NCI-H1417 (cell line): ENCODE measurements around the gene NRBP1.
A peak's percentile ranks its signal among the peaks of the same experiment; 100 is the strongest.

Experiments
- DNase-seq, 3 experiments: peaks; one replicate each; lab custom pipeline; 2025; lab: John Stamatoyannopoulos, UW

Gene NRBP1

DNA sequence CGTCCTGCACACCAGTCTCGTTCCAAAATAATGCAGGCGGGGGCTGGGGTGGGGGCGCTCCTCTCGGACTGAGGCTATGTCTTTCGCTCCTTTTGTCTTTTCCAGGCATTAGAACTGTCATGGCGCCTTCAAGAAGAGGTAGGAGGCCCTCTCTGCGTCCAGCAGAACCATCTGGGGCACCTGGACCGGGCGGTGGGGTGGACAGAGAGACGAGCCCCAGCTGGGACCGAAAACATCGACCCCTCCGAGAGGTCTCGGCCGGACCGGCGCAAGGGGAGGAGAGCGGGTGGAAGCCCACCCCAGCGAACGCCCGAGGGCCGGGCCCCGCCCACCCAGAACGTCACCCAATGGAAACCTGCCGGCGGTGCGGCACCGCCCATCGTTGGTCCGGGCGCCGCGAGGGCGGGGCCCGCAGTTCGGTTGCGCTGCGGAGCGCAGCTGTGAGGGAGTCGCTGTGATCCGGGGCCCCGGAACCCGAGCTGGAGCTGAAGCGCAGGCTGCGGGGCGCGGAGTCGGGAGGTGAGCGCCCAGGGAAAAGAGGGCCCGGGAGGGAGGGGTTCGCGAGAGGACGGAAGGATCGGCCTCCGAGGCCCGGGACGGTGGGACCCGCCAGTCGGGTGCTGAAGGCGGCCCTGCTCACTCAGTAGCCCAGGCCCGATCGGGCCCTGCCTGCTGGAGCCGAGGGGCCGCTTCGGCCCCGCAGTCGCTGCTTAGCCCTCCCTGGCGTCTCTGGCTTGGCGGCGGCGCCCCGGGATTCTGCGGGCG, at the start of gene NRBP1:
Gene NRBP1, plus strand, starts transcription at position 419 of the 765 bp plus-strand sequence. CDS start 4,643 bp downstream, outside the sequence.
- DNase-seq: peak; percentile 96 to 97 (median 97)

DNA sequence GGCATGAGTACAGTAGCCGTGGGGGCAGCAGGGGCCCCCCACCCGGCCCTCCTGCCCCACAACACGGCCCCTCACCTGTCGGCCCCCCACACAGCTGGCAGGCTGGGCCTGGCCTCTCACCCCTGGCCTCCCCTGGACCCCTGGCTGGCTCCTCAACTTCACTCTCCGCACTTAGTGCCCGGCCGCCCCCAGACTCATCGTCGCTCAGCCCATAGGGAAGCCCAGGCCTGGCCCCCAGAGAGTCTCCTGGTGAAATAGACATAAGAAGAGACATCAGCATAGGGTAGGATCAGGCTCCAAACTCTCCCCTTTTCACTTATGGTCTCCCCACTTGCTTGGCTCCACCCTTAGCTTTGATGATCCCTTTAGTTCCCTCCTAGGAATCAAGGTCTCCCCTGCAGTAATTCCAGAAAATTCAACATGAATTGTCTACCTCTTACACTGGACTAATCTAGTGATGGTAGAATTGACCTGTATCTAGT, 49.6 kb upstream of the NRBP1 start:
- no peak for DNase-seq

DNA sequence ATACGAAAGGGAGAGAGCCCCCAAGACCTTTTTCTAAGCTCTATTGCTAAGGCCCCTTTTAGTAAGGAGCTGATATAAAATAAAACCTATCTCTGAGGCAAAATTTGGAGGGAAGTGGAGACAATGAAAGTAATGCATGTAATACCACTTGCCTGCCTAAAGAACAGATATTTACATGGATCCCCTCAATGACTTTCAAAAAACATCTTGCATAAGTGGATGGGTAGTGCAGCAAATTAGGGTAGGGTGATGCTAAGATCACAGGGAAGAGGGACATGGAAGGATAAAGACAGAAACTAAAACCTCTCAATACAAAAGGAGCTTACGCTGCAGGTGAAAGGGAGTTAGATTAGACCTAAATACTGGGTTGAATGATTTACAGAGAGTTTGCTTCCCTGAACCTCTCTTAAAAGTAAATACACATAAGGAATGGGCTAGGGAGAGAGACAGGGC, 49.0 kb upstream of the NRBP1 start:
- no peak for DNase-seq

DNA sequence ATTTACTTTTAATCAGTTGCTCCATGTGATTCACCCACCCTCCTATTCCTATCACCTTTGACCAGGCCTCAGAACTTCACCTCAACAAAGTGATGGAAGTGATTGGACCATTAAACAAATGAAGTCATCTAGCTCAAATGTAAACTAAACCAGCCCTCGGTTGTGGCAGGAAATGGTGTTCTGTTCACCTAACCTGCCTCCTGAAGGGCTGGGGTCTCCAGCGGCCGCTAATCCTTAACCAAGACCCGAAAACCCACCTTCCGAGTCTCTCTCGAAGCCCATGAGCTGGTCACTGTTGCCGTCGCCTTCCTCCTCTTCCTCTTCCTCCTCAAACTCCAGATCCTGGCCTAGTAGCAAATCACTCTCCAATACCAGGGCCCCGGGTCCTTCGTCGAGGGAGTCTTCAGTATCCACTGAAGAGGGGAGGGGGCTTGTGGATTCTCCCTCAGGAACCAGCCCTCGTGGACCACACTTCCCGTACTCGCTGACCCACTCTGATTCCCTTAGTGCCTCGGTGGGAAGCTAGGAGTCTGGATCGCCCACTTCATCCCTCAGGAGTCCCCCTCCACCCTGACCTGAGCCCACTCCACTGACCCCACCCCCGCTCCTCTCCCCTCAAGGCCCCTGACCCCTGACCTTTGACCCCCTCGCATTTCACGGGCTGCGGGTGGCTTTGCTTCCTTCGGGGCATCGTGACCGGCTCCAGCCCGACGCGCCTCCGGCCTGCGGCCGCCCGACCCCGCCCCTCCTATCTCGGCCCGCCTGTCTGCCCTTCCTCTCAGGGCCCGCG, 48.4 kb upstream of the NRBP1 start:
- DNase-seq: peak in 2 of 3 experiments; percentile 79 to 81

DNA sequence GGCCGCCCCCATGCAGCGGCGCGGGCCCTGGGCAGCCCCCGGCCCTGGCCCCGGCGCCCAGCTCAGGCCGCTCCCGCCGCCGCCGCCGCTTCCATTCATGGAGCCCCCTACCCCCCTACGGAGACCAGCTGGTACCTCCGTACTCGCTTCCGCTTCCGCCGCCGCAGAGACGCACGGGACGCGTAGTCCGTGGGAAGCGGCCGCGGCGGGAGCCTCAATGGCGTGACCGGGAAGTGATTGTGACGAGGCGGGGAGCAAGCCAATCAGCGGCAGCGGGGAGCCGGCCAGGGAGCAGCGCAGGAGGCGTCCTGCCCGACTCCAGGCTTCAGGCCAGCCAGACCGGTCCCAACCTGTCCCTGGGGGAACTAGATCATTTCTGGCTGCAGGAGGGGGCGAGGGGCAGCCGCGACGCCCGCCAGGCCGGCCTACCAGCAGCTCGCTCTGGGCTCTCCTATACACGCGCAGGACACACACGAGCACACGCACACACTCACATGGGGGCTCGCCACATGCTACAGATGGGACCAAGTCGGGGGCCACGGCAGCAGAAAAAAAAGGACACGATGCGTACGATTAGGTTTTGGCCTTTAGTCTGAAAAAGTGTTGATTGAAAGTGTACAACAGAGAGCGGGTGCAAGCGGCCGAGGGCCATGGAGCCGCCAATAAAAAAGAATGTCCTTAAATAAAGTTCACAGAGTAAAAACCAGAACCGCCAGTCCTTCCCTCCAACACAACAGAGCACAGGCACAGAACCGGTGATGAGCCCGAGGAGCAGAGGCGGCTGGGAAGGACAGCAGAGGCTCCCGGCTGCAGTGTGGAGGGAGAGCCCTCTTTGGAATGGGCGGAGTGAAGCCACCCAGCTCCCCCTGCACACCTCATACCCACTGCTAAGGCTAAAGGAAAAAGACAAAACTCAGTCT, 47.5 kb upstream of the NRBP1 start, which contains the start of gene ZNF513:
Gene ZNF513, minus strand, starts transcription at position 109 of the 920 bp plus-strand sequence. CDS start 208 bp downstream, outside the sequence.
- DNase-seq: peak; percentile 95 to 97 (median 96)

DNA sequence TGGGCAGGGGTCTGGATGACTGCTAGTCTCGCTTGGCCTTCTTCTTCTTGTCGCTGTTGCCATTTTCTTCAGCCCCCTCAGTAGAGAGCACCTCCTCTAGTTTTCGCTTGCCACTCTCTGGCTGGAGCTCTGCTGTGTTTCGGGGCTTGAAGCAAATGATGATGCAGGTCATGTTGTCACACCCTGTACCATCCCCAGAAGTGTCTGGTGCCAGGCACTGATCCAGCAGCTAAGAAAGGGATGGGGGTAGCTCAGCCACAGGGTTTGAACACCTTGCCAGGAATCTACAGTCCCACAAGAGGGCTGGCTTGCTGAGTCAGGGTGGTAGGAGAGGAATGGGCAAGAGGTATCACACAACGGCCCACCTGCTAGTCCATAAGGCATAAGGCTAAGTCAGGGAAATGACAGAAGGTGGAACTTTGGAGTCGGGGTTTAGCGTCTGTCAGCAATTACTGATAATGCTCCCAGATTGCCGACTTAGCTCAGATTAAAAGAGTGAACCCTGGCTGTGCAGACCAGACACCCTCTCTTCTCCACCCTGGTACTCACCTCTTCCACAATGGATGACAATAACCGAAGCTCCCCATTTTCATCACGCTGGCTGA, 46.8 kb upstream of the NRBP1 start:
- DNase-seq: no peak

DNA sequence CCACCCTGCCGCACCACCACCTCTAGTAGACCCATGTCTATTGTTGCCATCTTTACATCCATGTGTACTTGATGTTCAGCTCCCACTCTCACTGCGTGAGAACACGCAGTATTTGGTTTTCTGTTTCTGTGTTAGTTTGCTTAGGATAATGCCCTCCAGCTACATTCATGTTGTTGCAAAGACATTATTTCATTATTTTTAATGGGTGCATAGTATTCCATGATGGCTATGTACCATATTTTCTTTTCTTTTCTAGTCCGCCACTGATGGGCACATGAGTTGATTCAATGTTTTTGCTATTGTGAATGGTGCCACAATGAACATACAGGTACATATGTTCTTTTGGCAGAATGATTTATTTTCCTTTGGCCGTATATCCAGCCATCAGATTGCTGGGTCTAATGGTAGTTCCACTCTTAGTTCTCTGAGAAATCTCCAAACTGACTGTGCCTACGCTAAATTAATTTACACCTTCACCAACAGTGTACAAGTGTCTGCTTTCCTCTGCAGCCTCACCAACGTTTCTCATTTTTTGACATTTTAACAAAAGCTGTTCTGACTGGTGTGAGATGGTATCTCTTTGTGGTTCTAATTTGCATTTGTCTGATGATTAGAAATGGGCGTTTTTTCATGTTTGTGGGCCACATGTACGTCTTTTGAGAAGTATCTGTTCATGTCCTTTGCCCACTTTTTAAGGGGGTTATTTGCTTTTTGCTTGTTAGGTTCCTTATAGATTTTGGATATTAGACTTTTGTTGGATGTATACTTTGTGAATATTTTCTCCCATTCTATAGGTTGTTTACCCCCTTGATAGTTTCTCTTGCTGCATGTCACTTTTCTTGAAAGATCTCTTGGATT, 37.4 kb upstream of the NRBP1 start:
- DNase-seq: no peak

DNA sequence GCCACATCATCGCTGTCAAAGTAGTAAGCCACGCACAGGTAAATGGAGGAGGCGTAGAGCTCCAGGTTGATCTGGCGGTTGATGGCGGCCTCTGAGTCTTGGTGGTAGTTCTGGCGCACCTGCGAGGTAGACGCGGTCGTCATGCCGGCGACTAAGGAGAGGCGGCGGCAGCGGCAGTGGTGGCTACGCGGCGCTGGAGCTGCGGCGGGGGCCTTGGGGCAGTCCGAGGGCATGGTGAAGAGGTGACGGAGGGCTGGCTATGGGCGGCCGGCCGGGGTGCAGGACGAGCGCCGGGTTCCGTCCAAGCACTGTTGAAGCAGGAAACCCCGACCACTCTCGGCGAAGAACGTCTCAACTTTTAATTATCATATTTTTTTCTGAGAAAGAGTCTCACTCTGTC, 35.2 kb upstream of the NRBP1 start:
- no peak for DNase-seq

DNA sequence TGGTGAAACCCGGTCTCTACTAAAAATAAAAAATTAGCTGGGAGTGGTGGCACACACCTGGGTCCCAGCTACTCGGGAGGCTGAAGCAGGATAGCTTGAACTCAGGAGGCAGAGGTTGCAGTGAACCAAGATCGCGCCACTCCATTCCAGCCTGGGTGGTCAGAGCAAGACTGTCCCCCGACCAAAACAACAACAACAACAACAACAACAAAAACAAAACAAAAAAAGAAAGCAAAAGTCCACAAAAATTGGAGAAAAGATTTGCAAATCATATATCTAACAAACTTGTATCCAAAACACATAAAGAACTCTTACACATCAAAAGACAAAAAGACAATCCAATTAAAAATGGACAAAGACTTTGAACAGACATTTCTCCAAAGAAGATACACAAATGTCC, 29.5 kb upstream of the NRBP1 start:
- DNase-seq: no peak

DNA sequence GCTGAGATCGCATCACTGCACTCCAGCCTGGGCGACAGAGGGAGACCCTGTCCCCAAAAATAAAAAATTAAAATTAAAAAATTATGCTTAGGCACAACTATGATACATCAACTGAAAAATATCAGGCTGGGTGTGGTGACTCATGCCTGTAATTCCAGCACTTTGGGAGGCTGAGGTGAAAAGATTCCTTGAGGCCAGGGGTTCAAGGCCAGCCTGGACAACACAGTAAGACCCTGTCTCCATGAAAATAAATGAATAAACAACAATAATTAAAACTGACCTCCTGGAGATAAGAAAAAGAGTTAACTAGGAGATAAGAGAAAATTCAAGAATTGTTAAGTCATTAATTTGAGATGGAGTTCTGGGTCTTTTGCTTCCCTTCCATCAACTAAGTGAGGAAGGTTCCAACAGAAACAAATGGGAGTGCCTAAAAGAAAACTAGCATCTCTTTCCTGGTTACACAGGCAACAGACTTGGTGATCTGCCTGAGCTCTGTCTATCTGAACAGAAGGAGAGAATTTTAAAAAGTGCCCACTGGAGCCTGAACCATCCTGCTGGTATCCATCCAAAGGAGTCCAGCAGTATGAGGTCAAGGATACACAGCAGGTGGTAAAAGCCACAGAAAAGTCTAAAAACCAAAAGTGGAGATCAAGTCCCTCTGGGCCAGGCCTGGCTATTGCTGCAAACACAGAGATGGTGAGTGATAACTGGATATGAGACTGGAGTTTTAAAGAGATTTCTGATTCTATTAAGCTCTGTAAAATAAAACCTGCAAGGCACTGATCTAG, 27.9 kb upstream of the NRBP1 start:
- no peak for DNase-seq

DNA sequence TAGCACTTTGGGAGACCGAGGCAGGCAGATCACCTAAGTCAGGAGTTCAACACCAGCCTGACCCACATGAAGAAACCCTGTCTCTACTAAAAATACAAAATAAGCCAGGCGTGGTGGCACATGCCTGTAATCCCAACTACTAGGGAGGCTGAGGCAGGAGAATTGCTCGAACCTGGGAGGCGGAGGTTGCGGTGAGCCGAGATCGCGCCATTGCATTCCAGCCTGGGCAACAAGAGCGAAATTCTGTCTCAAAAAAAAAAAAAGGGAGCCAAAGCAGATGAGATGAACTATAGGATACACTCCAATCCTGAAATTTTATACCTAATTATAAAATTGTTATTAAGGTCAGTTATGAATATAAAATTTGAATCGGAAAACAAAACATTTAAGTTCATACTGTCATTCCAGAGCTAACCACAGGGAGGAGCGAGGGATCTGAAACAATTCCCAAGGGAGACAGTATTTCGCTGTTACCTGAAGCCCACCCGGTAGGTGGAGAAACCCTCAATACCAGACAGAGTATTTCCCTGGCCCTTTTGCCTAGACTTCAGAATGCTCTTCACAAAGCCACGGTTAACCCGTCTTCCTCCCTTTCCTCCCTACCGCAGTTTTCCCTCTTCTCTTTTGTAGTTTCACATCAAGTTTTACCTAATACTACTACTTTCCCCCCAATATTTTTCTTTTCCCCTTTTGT, 20.5 kb upstream of the NRBP1 start:
- peak; percentile 33 to 79 (median 65) for DNase-seq

DNA sequence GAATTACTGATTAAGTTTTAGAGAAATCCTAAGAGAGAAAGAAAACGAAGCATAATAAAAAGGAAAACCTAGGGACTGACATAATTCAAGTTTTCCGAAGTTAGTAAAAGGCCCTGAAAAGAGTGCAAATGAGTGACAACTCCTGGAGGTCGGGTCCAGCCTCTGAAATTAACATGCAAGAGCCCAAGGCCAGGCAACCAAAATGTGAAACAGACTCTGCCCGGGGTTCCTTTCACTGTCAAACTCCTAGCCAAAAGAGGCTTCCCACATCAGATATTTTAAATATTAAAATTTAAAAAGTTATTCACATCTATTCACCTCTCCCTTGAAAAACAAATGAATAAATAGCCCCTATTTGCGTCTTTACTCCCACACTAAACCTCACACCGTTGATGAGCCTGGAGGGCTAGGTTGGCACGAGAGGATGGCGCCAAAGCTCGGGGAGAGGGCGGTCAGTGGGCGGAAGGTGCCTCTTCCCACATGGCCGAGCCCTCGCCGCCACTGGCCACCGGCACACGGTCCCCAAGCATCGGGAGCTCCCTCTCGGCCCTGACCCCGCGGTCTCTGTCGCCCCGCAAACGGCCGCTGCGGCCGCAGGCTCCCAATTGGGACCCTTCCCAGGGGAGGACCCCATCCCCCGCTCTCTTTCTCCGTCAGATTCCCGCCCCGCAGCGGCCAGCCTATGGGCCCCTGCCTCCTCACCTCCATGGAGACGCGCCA, 19.7 kb upstream of the NRBP1 start:
- peak; percentile 24 to 71 (median 25) for DNase-seq

DNA sequence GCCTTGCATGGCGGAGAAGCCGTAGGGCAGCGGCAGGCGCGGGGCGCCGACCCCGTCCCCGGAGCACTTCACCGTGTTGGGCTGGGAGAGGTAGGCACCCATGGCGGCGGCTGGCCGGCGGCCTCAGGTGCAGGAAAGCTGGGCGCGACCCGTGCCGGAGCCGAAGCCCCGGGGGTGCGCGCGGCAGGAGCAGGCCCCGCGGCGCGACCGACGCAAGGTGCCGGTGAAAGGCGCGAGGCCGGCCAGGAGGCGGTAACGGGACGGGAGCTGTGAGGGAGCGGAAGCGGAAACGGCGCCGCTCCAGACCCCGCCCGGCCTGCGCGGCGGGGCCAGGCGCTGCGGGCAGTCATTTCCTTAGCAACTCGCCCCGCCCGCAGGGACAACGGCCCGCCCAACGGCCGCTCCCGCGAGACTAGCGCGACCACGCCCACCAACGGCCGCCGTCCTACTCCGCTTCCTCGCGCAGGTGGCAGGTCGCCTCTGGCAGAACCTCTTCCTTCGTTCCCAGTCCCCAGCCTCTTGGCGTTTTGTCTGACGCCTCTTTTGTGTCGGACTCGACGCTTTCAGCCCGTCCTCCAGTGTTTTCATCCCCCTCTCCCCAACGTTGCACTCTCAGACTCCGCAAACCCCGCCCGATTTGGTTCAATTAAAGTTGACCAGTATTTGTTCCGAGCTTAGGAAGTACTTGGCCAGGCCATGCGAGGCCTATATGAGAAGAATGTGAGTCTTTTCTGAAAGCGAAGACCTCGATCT, 18.9 kb upstream of the NRBP1 start, which contains the start of gene PPM1G:
Gene PPM1G, minus strand, starts transcription at position 271 of the 753 bp plus-strand sequence. Its CDS starts 169 bp downstream, at position 102.
- peak; percentile 98 to 99 (median 98) for DNase-seq

DNA sequence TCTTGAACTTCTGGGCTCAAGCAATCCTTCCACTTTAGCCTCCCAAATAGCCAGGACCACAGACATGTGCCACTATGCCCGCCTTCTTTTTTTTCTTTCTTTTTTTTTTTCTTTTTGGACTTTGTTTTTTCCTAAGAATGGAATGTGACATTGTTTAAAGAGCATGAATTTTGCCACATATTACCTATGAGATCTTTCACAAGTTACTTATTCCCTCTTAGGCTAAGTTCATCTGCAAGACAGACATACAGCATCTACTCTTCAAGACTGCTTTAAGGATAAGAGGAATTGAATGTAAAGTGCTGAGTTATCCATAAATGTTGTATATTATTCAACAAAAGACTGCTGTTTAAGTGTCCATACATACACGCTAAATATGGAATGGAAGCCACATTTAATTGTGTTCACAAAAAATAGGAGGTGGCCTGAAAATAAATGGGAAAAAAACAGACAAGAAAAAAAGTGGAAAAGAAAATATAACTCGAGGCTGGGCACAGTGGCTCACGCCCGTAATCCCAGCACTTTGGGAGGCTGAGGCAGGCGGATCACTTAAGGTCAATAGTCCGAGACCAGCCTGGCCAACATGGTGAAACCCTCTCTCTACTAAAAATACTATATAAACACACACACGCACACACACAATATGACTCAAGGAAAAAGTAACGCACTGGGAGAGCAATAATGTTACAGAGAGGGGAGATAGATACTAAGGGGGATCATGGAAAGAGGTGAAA, 15.8 kb upstream of the NRBP1 start:
- DNase-seq: no peak

DNA sequence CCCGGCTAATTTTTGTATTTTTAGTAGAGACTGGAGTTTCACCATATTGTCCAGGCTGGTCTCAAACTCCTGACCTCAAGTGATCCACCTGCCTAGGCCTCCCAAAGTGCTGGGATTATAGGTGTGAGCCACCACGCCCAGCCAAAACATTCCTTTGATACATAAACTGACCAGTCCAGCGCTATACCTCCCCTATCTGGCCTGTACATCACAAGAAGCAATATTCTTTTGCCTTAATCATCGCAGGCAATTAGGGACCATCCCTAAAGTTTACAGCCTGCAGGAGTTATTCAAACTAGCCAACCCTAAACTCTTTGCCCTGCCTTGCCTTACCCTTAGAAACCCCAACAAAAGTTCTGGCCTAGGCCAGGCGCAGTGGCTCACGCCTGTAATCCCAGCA, 12.3 kb upstream of the NRBP1 start:
- DNase-seq: no peak

DNA sequence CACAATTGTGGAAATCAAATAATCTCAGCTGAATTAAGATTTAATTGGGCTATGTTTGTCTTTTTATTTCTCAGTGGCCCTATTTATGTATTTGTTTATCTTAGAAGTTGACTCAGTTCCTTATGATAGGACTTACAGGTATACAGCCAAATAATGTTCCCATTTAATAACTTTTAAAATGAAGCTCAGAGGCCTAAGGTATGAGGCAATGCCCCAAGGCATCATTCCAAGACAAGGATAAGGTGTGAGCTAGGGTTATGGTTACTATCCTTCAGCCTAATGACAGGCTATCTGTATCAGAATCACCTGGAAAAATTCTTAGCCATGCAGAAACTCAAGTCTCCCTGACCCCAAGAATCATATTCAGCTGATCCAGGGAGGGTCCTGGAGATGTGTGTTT, 7.4 kb upstream of the NRBP1 start:
- no peak for DNase-seq
